Ishikawa (cell line): ENCODE measurements around the gene MBOAT7.
A peak's percentile ranks its signal among the peaks of the same experiment; 100 is the strongest.

Experiments
- CEBPB ChIP-seq: IDR thresholded peaks from 2 replicates; pipeline ENCODE4 v1.6.1; 2012
- CREB1 ChIP-seq: IDR thresholded peaks from 2 replicates; pipeline ENCODE4 v1.6.1; 2012; ENCODE audit warnings: low read depth
- EGR1 ChIP-seq: IDR thresholded peaks from 2 replicates; pipeline ENCODE4 v1.6.1; 2012
- EP300 ChIP-seq: IDR thresholded peaks from 2 replicates; pipeline ENCODE4 v1.6.1; 2012; ENCODE audit warnings: borderline replicate concordance
- FOXM1 ChIP-seq: IDR thresholded peaks from 2 replicates; pipeline ENCODE4 v1.6.1; 2012; ENCODE audit warnings: low read depth, borderline replicate concordance
- MAX ChIP-seq: IDR thresholded peaks from 2 replicates; pipeline ENCODE4 v1.6.1; 2012
- NFIC ChIP-seq: IDR thresholded peaks from 2 replicates; pipeline ENCODE4 v1.6.1; 2012
- RAD21 ChIP-seq: IDR thresholded peaks from 2 replicates; pipeline ENCODE4 v1.6.1; 2012; ENCODE audit warnings: low read depth
- REST ChIP-seq: IDR thresholded peaks from 2 replicates; pipeline ENCODE4 v1.6.1; 2012; ENCODE audit warnings: low read depth, mild to moderate bottlenecking
- TAF1 ChIP-seq: IDR thresholded peaks from 2 replicates; pipeline ENCODE4 v1.6.1; 2012; ENCODE audit warnings: low read depth, mild to moderate bottlenecking
- TCF12 ChIP-seq: IDR thresholded peaks from 2 replicates; pipeline ENCODE4 v1.6.1; 2012; ENCODE audit warnings: low read depth
- TEAD4 ChIP-seq: IDR thresholded peaks from 2 replicates; pipeline ENCODE4 v1.6.1; 2012
- YY1 ChIP-seq: IDR thresholded peaks from 2 replicates; pipeline ENCODE4 v1.6.1; 2012; ENCODE audit warnings: low read depth
- ZBTB7A ChIP-seq: IDR thresholded peaks from 2 replicates; pipeline ENCODE4 v1.6.1; 2012; ENCODE audit warnings: low read depth
- TF ChIP-seq, protein P1 (sequence below): IDR thresholded peaks from 2 replicates; pipeline ENCODE4 v1.6.1; 2012

Gene MBOAT7

DNA sequence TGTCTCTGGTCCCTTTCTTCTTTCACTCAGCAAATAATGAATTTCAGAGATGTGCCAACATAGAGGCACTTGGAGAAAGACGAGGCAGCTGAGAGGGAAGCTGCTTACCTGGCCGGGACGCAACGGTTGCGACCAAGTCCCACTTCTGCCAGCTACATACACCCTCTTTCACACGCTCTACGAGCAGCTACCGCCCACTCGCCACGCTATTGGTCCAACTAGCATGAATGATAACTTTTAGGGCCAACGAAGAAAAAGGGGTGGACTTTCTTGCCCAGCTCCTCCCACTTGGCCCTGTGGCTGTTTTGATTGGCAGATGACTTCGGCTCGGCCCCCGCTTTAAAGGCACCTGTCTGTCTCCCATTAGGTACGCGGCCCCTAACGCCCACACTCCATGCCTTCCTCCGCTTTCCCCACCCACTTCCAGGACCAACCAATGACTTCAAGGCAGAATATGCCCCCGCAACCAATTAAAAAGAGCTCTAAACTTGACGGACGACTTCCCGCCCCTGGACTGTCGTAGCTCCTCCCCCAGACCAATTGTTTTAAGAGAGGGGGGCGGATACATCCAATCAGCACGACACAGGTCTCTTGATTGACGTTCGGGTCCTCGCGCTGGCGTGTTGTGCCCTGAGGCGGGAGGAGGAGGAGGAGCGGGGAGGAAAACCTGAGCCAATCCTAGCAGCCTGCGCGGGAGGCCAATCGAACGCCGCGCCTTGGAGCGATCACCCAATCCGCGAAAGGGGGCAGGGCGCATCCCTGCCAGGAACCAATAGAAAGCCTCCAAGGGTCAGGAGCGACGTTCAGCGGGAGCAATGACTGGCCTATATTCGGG lies 52.3 kb downstream of the MBOAT7 start:
- TF ChIP-seq TAF1 (peak; percentile 62; the same call in 1 of the 2 replicates), FOXM1 (peak; percentile 28; the same call in 1 of the 2 replicates), CREB1 (0 out of 2 replicates have a peak, but pooled peaks have one; percentile 17), RAD21 (no peak), MAX (peak; percentile 30; the same call in 1 of the 2 replicates), EGR1 (peak; percentile 88), TEAD4 (0 out of 2 replicates have a peak, but pooled peaks have one; percentile 0), EP300 (no peak), CEBPB (no peak), REST (no peak)
- TF ChIP-seq, protein P1, sequence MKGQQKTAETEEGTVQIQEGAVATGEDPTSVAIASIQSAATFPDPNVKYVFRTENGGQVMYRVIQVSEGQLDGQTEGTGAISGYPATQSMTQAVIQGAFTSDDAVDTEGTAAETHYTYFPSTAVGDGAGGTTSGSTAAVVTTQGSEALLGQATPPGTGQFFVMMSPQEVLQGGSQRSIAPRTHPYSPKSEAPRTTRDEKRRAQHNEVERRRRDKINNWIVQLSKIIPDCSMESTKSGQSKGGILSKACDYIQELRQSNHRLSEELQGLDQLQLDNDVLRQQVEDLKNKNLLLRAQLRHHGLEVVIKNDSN: no peak

- TF ChIP-seq FOXM1 (no peak), REST (no peak), EGR1 (no peak), RAD21 (no peak), TCF12 (no peak), MAX (no peak), TAF1 (no peak), CEBPB (no peak), CREB1 (no peak), TEAD4 (no peak), YY1 (no peak), EP300 (no peak), NFIC (no peak), ZBTB7A (no peak)
- TF ChIP-seq, protein P1: no peak
These were observed 53.1 kb downstream of the MBOAT7 start for GRCh38 chr19:54136086-54136863.

- TF ChIP-seq TCF12 (no peak), TAF1 (no peak)
These were observed 55.3 kb downstream of the MBOAT7 start for GRCh38 chr19:54133957-54134590.

DNA sequence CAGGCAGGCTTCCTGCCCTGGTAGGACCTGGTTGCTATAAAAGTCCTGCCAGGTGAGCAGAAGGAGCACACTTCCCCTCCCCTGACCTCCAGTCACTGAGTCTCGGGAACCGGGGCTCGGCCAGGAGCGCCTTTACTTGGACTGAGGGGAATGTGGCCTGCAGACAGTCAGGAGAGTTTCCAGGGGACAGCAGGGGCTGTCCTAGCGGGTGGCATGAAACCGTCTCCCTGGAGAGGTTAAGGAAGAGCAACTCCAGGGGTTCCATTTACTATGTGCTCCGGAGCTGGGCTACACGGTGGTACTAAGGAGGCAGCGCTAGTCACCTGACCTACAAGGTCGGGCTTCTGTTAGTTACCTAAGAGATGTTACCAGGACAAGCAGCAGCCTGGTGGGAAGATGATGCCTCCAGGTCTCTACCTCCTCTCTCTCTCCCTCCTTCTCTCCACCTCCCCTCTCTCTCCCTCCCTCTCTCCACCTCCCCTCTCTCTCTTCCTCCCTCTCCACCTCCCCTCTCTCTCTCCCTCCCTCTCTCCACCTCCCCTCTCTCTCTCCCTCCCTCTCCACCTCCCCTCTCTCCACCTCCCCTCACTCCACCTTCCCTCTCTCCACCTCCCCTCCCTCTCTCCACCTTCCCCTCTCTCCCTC lies 55.9 kb downstream of the MBOAT7 start:
- no peak for TF ChIP-seq REST
